Caco-2 (cell line): ENCODE results near the gene SHROOM4. TPM values are rescaled to one million over a fixed set of nuclear protein-coding genes. Genes with fewer than 3 reads are reported as not detected.

Experiments
- BruUV-seq: library from RNA; stranded (reverse); fragments of 400-500 nt; replicated peaks from 2 replicates; lab custom pipeline; 2021; lab: Mats Ljungman, UMichigan
- CTCF ChIA-PET: fragments of 300-600 bp; sonication (Branson Sonifier 250); formaldehyde crosslinking; loops from one replicate; lab custom pipeline; 2022; ENCODE audit warnings: antibody characterized with exemption; lab: Charles Lee
- POLR2A ChIA-PET: fragments of 300-600 bp; sonication (Branson Sonifier 250); formaldehyde crosslinking; loops from one replicate; lab custom pipeline; 2022; ENCODE audit warnings: antibody characterized with exemption; lab: Charles Lee
- DNase-seq, 2 experiments: peaks; one replicate each; pipeline versions ENCODE4 v3.0.0 to v3.0.0-alpha.2; 2020 to 2022
- H3K27me3 ChIP-seq: replicated peaks from 2 replicates; pipeline ENCODE4 v1.6.0; 2011; ENCODE audit warnings: low read length; ENCODE audit not compliant: control insufficient read depth, insufficient read depth
- H3K36me3 ChIP-seq: 2 replicates; pipeline ENCODE4 v1.5.1; 2011; ENCODE audit warnings: low read length; ENCODE audit not compliant: control insufficient read depth, insufficient read depth
- H3K4me1 ChIP-seq: fragments of 250-450 bp; sonication (Bioruptor Pico); 2 replicates; pipeline ENCODE4 v1.5.1; 2020; ENCODE audit warnings: mild to moderate bottlenecking
- H3K4me3 ChIP-seq: 2 replicates; pipeline ENCODE4 v1.5.1; 2011; ENCODE audit warnings: low read depth, mild to moderate bottlenecking, control low read depth, low read length
- H3K9me3 ChIP-seq: fragments of 250-450 bp; sonication (Bioruptor Pico); 2 replicates; pipeline ENCODE4 v1.5.1; 2020; ENCODE audit warnings: mild to moderate bottlenecking, moderate library complexity
- H3K27ac Mint-ChIP-seq: one replicate; pipeline ENCODE4 v1.8.0; 2022; ENCODE audit warnings: mixed read lengths; ENCODE audit not compliant: unreplicated experiment
- H3K27me3 Mint-ChIP-seq: one replicate; pipeline ENCODE4 v1.8.0; 2022; ENCODE audit warnings: mixed read lengths; ENCODE audit not compliant: insufficient read depth, unreplicated experiment
- H3K36me3 Mint-ChIP-seq: one replicate; pipeline ENCODE4 v1.8.0; 2022; ENCODE audit warnings: mild to moderate bottlenecking, mixed read lengths; ENCODE audit not compliant: insufficient read depth, unreplicated experiment
- H3K4me1 Mint-ChIP-seq: one replicate; pipeline ENCODE4 v1.8.0; 2022; ENCODE audit warnings: low read depth, mixed read lengths; ENCODE audit not compliant: unreplicated experiment
- H3K4me3 Mint-ChIP-seq: one replicate; pipeline ENCODE4 v1.8.0; 2022; ENCODE audit warnings: mild to moderate bottlenecking, moderate library complexity, mixed read lengths; ENCODE audit not compliant: unreplicated experiment
- H3K9me3 Mint-ChIP-seq: one replicate; pipeline ENCODE4 v1.8.0; 2022; ENCODE audit warnings: mixed read lengths; ENCODE audit not compliant: unreplicated experiment
- CTCF ChIP-seq, 2 experiments: fragments of 200-600 bp in 1 of 2; IDR thresholded peaks; 1 replicate in 1 of 2; 2 replicates in 1 of 2; pipeline versions ENCODE4 v1.5.1 to v1.8.0; 2011 to 2022; ENCODE audit warnings: antibody characterized with exemption in 1 of 2, control low read depth in 1 of 2, inconsistent platforms in 1 of 2, low read depth in 1 of 2, low read length in 1 of 2, mild to moderate bottlenecking in 1 of 2, moderate library complexity in 1 of 2; ENCODE audit not compliant: insufficient read depth in 1 of 2, severe bottlenecking in 1 of 2, unreplicated experiment in 1 of 2
- intact Hi-C: fragments of 100-400 bp; cut with micrococcal nuclease; formaldehyde crosslinking; loops from one replicate; pipeline ENCODE4 v1.10.0; 2022; ENCODE audit not compliant: unreplicated experiment
- total RNA-seq: library from RNA; stranded (reverse); gene quantifications from 2 replicates; pipeline ENCODE4 v1.2.3, GENCODE V29; 2022

SHROOM4 gene
- total RNA-seq, 1 experiment from 2014 or later, result 0.09 TPM

DNA sequence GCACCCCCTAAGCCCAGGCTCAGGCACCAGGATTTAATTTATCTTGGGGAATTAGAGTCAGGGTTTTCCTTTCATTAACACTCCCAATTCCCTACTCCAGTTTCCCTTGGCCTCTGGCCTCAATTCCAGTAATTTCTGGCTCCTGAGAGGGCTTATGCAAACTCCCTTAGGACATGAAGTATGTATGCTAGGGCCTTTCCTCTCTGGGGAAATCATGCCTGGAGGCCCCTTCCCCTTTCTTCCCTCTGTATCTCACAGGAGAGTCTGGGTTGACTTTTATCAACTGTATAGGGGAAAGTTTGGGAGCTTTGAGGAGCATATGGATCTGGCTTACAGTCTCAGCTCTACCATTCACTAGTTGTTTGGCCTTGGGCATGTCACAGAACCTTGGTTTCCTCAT lies 169.5 kb downstream of the SHROOM4 start:
- no peak for TF ChIP-seq CTCF (IDR thresholded peaks at IDR 0.05; ENCODE audit: insufficient read depth in 1 of 2, low read depth in 1 of 2, low read length in 1 of 2, severe bottlenecking in 1 of 2, unreplicated experiment in 1 of 2)
- DNase-seq, result no peak
- Histone ChIP-seq H3K27me3 (no peaks in the 10 kb centered on the region), H3K9me3 (no peaks in the 10 kb centered on the region), H3K4me3 (no peak overlapping the region), H3K4me1 (no peaks in the 10 kb centered on the region), H3K36me3 (no peaks in the 10 kb centered on the region)
- POLR2A ChIA-PET, result no interaction called here
- H3K4me1 Mint-ChIP-seq, result no peaks in the 10 kb centered on the region
- intact Hi-C loops, result no loop called here
- no peak overlapping the region for H3K4me3 Mint-ChIP-seq
- no peak overlapping the region for H3K27ac Mint-ChIP-seq
- H3K9me3 Mint-ChIP-seq, result no peaks in the 10 kb centered on the region
- BruUV-seq, result no TSS peak
- H3K36me3 Mint-ChIP-seq, result no peaks in the 10 kb centered on the region
- no peaks in the 10 kb centered on the region for H3K27me3 Mint-ChIP-seq
- CTCF ChIA-PET, result no interaction called here

GRCh38 chrX:50643525-50644137 lies 170.4 kb downstream of the SHROOM4 start:
- H3K4me3 ChIP-seq, result no peak overlapping the region
- intact Hi-C loops, result no loop called here
- Mint-ChIP-seq H3K27me3 (no peaks in the 10 kb centered on the region), H3K4me3 (no peak overlapping the region), H3K9me3 (no peaks in the 10 kb centered on the region), H3K4me1 (no peaks in the 10 kb centered on the region), H3K27ac (no peak overlapping the region), H3K36me3 (no peaks in the 10 kb centered on the region)
- no peak for DNase-seq
- ChIA-PET POLR2A (no interaction called here), CTCF (no interaction called here)
- H3K27me3 ChIP-seq, result no peaks in the 10 kb centered on the region
- no peaks in the 10 kb centered on the region for H3K36me3 ChIP-seq
- no TSS peak for BruUV-seq
- H3K9me3 ChIP-seq, result no peaks in the 10 kb centered on the region
- TF ChIP-seq CTCF (IDR thresholded peaks at IDR 0.05; ENCODE audit: insufficient read depth in 1 of 2, low read depth in 1 of 2, low read length in 1 of 2, severe bottlenecking in 1 of 2, unreplicated experiment in 1 of 2), result no peak
- no peaks in the 10 kb centered on the region for H3K4me1 ChIP-seq

GRCh38 chrX:50638123-50638522 lies 175.9 kb downstream of the SHROOM4 start:
- ChIA-PET POLR2A (no interaction called here), CTCF (no interaction called here)
- intact Hi-C loops, result no loop called here
- no peak for TF ChIP-seq CTCF (IDR thresholded peaks at IDR 0.05; ENCODE audit: insufficient read depth in 1 of 2, low read depth in 1 of 2, low read length in 1 of 2, severe bottlenecking in 1 of 2, unreplicated experiment in 1 of 2)
- H3K27ac Mint-ChIP-seq, result no peak overlapping the region
- no peaks in the 10 kb centered on the region for H3K27me3 Mint-ChIP-seq
- H3K4me1 ChIP-seq, result no peaks in the 10 kb centered on the region
- H3K27me3 ChIP-seq, result no peaks in the 10 kb centered on the region
- H3K36me3 Mint-ChIP-seq, result no peaks in the 10 kb centered on the region
- no peak for DNase-seq
- no peaks in the 10 kb centered on the region for H3K9me3 Mint-ChIP-seq
- no peaks in the 10 kb centered on the region for H3K36me3 ChIP-seq
- H3K9me3 ChIP-seq, result no peaks in the 10 kb centered on the region
- no peak overlapping the region for H3K4me3 ChIP-seq
- no peaks in the 10 kb centered on the region for H3K4me1 Mint-ChIP-seq
- H3K4me3 Mint-ChIP-seq, result no peak overlapping the region
- no TSS peak for BruUV-seq
